Prostate gland (tissue), 2 donors: ENCODE results near the gene ENHO.

Experiments
- POLR2A ChIP-seq: fragments of 450-650 bp; IDR thresholded peaks from one replicate; pipeline ENCODE4 v1.6.1; 2016; ENCODE audit warnings: antibody characterized with exemption, mild to moderate bottlenecking
- POLR2AphosphoS5 ChIP-seq: sonication (generic); formaldehyde crosslinking; IDR thresholded peaks from one replicate; pipeline ENCODE4 v1.6.1; 2017; ENCODE audit warnings: antibody characterized with exemption
- TF ChIP-seq, protein P1 (sequence below), 4 experiments: fragments of 200-600 bp in 2 of 4; fragments of 450-650 bp in 2 of 4; sonication (generic) in 2 of 4; IDR thresholded peaks; 1 replicate in 3 of 4; 2 replicates in 1 of 4; pipeline ENCODE4 v1.5.1; 2016 to 2019; ENCODE audit warnings: antibody characterized with exemption in 4 of 4, mild to moderate bottlenecking in 2 of 4, moderate library complexity in 2 of 4

DNA sequence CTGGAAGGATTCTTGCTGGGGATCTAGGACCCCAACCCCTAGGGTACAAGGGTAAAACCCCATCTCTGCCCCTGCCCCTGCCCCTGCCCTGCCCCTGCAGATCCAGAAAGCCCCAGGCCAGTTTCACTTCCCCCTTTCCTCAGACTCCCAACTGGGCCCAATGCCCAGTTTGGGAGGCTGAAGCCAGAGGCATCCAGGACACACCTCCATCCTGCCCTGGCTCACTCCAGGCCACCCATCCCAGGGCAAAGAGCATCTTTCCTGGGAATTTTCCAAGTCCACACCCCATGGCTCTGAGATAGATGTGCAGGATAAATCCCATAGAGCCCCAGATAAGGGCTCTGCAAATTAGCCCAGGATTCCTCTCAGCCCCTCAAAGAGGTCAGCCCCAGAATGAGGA, 49.3 kb upstream of the ENHO start:
- no peak for TF ChIP-seq POLR2A
- TF ChIP-seq, protein P1, sequence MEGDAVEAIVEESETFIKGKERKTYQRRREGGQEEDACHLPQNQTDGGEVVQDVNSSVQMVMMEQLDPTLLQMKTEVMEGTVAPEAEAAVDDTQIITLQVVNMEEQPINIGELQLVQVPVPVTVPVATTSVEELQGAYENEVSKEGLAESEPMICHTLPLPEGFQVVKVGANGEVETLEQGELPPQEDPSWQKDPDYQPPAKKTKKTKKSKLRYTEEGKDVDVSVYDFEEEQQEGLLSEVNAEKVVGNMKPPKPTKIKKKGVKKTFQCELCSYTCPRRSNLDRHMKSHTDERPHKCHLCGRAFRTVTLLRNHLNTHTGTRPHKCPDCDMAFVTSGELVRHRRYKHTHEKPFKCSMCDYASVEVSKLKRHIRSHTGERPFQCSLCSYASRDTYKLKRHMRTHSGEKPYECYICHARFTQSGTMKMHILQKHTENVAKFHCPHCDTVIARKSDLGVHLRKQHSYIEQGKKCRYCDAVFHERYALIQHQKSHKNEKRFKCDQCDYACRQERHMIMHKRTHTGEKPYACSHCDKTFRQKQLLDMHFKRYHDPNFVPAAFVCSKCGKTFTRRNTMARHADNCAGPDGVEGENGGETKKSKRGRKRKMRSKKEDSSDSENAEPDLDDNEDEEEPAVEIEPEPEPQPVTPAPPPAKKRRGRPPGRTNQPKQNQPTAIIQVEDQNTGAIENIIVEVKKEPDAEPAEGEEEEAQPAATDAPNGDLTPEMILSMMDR (IDR thresholded peaks at IDR 0.05), result no peak
- TF ChIP-seq POLR2AphosphoS5, result no peak
